ENCODE measurements around the gene MAGI1. TPM values are rescaled to one million over a fixed set of nuclear protein-coding genes. Genes with fewer than 3 reads are reported as not detected.

The MAGI1 gene
- total RNA-seq, 1 donor from 2014 or later = 18.7 TPM

GRCh38 chr3:65436580-65436979 is 602.1 kb downstream of the MAGI1 start:
- peak; percentile 74 for TF ChIP-seq CTCF (IDR thresholded peaks at IDR 0.05)
- Mint-ChIP-seq H3K27me3 (ENCODE audit: low read depth) (no peaks in the 10 kb centered on the region), H3K27ac (ENCODE audit: unreplicated experiment) (no peak overlapping the region), H3K4me3 (ENCODE audit: unreplicated experiment) (no peak overlapping the region), H3K9me3 (ENCODE audit: low read depth) (no peaks in the 10 kb centered on the region), H3K4me1 (ENCODE audit: low read depth) (peaks cover 2% of the 10 kb centered on the region), H3K36me3 (ENCODE audit: low read depth) (peaks cover 9% of the 10 kb centered on the region)
- DNase-seq (ENCODE audit: low spot score) = no peak

- Mint-ChIP-seq H3K9me3 (ENCODE audit: low read depth) (no peaks in the 10 kb centered on the region), H3K4me3 (ENCODE audit: unreplicated experiment) (no peak overlapping the region), H3K27me3 (ENCODE audit: low read depth) (no peaks in the 10 kb centered on the region), H3K4me1 (ENCODE audit: low read depth) (no peaks in the 10 kb centered on the region), H3K27ac (ENCODE audit: unreplicated experiment) (no peak overlapping the region), H3K36me3 (ENCODE audit: low read depth) (peaks cover 23% of the 10 kb centered on the region)
- DNase-seq (ENCODE audit: low spot score) = no peak
- no peak for TF ChIP-seq CTCF (IDR thresholded peaks at IDR 0.05)
These were observed 605.2 kb downstream of the MAGI1 start for GRCh38 chr3:65433480-65433879.

GRCh38 chr3:65432388-65433003 is 606.2 kb downstream of the MAGI1 start:
- Mint-ChIP-seq H3K27me3 (ENCODE audit: low read depth) (no peaks in the 10 kb centered on the region), H3K4me3 (ENCODE audit: unreplicated experiment) (no peak overlapping the region), H3K36me3 (ENCODE audit: low read depth) (peaks cover 21% of the 10 kb centered on the region), H3K9me3 (ENCODE audit: low read depth) (no peaks in the 10 kb centered on the region), H3K27ac (ENCODE audit: unreplicated experiment) (no peak overlapping the region), H3K4me1 (ENCODE audit: low read depth) (no peaks in the 10 kb centered on the region)
- no peak for DNase-seq (ENCODE audit: low spot score)
- no peak for TF ChIP-seq CTCF (IDR thresholded peaks at IDR 0.05)

- Mint-ChIP-seq H3K27ac (ENCODE audit: unreplicated experiment) (no peak overlapping the region), H3K36me3 (ENCODE audit: low read depth) (peaks cover 13% of the 10 kb centered on the region), H3K4me1 (ENCODE audit: low read depth) (no peaks in the 10 kb centered on the region), H3K4me3 (ENCODE audit: unreplicated experiment) (no peak overlapping the region), H3K9me3 (ENCODE audit: low read depth) (no peaks in the 10 kb centered on the region), H3K27me3 (ENCODE audit: low read depth) (no peaks in the 10 kb centered on the region)
- peak; percentile 75 for TF ChIP-seq CTCF (IDR thresholded peaks at IDR 0.05)
- DNase-seq (ENCODE audit: low spot score) = no peak
These were observed 612.8 kb downstream of the MAGI1 start for GRCh38 chr3:65425880-65426279.

- H3K9me3 Mint-ChIP-seq (ENCODE audit: low read depth) = no peaks in the 10 kb centered on the region
- no peak overlapping the region for H3K4me3 Mint-ChIP-seq (ENCODE audit: unreplicated experiment)
- TF ChIP-seq CTCF (IDR thresholded peaks at IDR 0.05) = no peak
- no peaks in the 10 kb centered on the region for H3K36me3 Mint-ChIP-seq (ENCODE audit: low read depth)
- no peaks in the 10 kb centered on the region for H3K4me1 Mint-ChIP-seq (ENCODE audit: low read depth)
- H3K27ac Mint-ChIP-seq (ENCODE audit: unreplicated experiment) = no peak overlapping the region
- H3K27me3 Mint-ChIP-seq (ENCODE audit: low read depth) = no peaks in the 10 kb centered on the region
- no peak for DNase-seq (ENCODE audit: low spot score)
These were observed 616.6 kb downstream of the MAGI1 start for GRCh38 chr3:65422154-65422553.
